ENCODE measurements around the gene NAV3. TPM values are rescaled to one million over a fixed set of nuclear protein-coding genes. Genes with fewer than 3 reads are reported as not detected.

Gene NAV3
- total and polyA plus RNA-seq, 2 of the 4 experiments (the other 2 are of a cell fraction), result 25.5 to 106 TPM

GRCh38 chr12:77974645-77975044 is 144.0 kb downstream of the NAV3 start:
- H3K36me3 ChIP-seq (ENCODE audit: control insufficient read depth, insufficient read depth, low read length), result 0 out of 2 replicates have a peak, but pooled peaks cover 4% of the 10 kb centered on the region
- H2AK5ac ChIP-seq (ENCODE audit: low read depth, low read length), result no peak overlapping the region
- no peak overlapping the region for H3K9ac ChIP-seq (ENCODE audit: low read depth, low read length)
- H2AFZ ChIP-seq (replicated peaks; ENCODE audit: low read length, poor library complexity), result no peak overlapping the region
- no peak overlapping the region for H4K8ac ChIP-seq (ENCODE audit: low read depth in 2 of 2, low read length in 2 of 2)
- no peak overlapping the region for H4K5ac ChIP-seq (ENCODE audit: low read depth, low read length)
- H4K91ac ChIP-seq (ENCODE audit: insufficient read depth, low read depth, low read length), result no peak overlapping the region
- ChIA-PET CTCF (no interaction called here), POLR2A (ENCODE audit: unreplicated experiment) (no interaction called here)
- no peak overlapping the region for H3K4me3 ChIP-seq (ENCODE audit: insufficient read depth, low read depth, low read length)
- no peak overlapping the region for H2AK9ac ChIP-seq (replicated peaks; ENCODE audit: low read depth, low read length, poor library complexity)
- H3K4ac ChIP-seq (ENCODE audit: low read depth, low read length), result no peak overlapping the region
- no peaks in the 10 kb centered on the region for H3K9me3 ChIP-seq (ENCODE audit: control insufficient read depth, insufficient read depth, low read length)
- in situ Hi-C loops (cut with MboI; ENCODE audit: low sequenced_read_pairs), result no loop called here
- WGBS, 2 experiments (ENCODE audit: extremely low coverage in 2 of 2, insufficient read length in 1 of 2), result 80% methylated on average over 1 of the region's 2 CpGs; no CpG with 5 or more reads in 1 of the 2 experiments
- BruUV-seq (replicated peaks), result no TSS peak
- H3K4me1 ChIP-seq (ENCODE audit: control insufficient read depth, insufficient read depth, low read length), result peaks cover 2% of the 10 kb centered on the region
- H3K27ac ChIP-seq (ENCODE audit: insufficient read depth, low read length), result no peak overlapping the region
- dilution Hi-C loops (cut with HindIII; ENCODE audit: low sequenced_read_pairs, unreplicated experiment), result no loop called here
- H4K20me1 ChIP-seq (ENCODE audit: insufficient read depth, low read length), result peaks cover 3% of the 10 kb centered on the region; the same call in 1 of the 2 replicates
- H3K14ac ChIP-seq (replicated peaks; ENCODE audit: low read depth, low read length), result no peak overlapping the region
- H3K79me1 ChIP-seq (ENCODE audit: low read depth in 1 of 2, low read length in 2 of 2), result peaks cover 23 to 32% of the 10 kb centered on the region in 2 experiments
- no peak for ATAC-seq (ENCODE audit: low read depth)
- no peak overlapping the region for H3K56ac ChIP-seq (ENCODE audit: extremely low read depth, insufficient read depth, low read length)
- H2BK15ac ChIP-seq (ENCODE audit: low read depth, low read length), result no peak overlapping the region
- H3K27me3 ChIP-seq (ENCODE audit: control insufficient read depth, insufficient read depth, low read length), result no peaks in the 10 kb centered on the region
- no peak overlapping the region for H3K4me2 ChIP-seq (ENCODE audit: low read depth, low read length)
- H3K23ac ChIP-seq (ENCODE audit: low read depth, low read length), result no peak overlapping the region
- H2BK20ac ChIP-seq (ENCODE audit: low read depth, low read length), result no peak overlapping the region
- no peak for DNase-seq
- no peak overlapping the region for H3K18ac ChIP-seq (ENCODE audit: low read depth, low read length)
- TF ChIP-seq, protein P1, sequence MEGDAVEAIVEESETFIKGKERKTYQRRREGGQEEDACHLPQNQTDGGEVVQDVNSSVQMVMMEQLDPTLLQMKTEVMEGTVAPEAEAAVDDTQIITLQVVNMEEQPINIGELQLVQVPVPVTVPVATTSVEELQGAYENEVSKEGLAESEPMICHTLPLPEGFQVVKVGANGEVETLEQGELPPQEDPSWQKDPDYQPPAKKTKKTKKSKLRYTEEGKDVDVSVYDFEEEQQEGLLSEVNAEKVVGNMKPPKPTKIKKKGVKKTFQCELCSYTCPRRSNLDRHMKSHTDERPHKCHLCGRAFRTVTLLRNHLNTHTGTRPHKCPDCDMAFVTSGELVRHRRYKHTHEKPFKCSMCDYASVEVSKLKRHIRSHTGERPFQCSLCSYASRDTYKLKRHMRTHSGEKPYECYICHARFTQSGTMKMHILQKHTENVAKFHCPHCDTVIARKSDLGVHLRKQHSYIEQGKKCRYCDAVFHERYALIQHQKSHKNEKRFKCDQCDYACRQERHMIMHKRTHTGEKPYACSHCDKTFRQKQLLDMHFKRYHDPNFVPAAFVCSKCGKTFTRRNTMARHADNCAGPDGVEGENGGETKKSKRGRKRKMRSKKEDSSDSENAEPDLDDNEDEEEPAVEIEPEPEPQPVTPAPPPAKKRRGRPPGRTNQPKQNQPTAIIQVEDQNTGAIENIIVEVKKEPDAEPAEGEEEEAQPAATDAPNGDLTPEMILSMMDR (conservative IDR thresholded peaks at IDR 0.05; ENCODE audit: low read depth, low read length), result no peak
- TF ChIP-seq RCOR1 (IDR thresholded peaks at IDR 0.05; ENCODE audit: insufficient replicate concordance, low read length) (no peak), RAD21 (IDR thresholded peaks at IDR 0.05; ENCODE audit: low read length) (no peak), MAFK (IDR thresholded peaks at IDR 0.05; ENCODE audit: low read depth, low read length) (peak; percentile 83)
- H2BK5ac ChIP-seq (ENCODE audit: low read depth, low read length, poor library complexity, severe bottlenecking), result no peak overlapping the region
- peaks cover 5% of the 10 kb centered on the region for H3K9me1 ChIP-seq (ENCODE audit: insufficient read depth, low read length)
- intact Hi-C loops (cut with micrococcal nuclease), result no loop called here
- no peak overlapping the region for H2BK120ac ChIP-seq (ENCODE audit: low read depth, low read length)

Measured in IMR-90 (cell line).